ENCODE measurements around the gene GPSM1. TPM values are rescaled to one million over a fixed set of nuclear protein-coding genes. Genes with fewer than 3 reads are reported as not detected.

Gene GPSM1
- total and polyA plus RNA-seq, 2 donors (not counting 1 experiment from before 2014, with no cell fraction given), result 2.4 to 6.3 TPM

- ChIA-PET CTCF (no interaction called here), POLR2A (interaction anchor here (0.7 kb wide), 1 partner anchor 549 kb away, joined by 3 read pairs; no protein-coding TSS in a partner anchor)
- DNase-seq, result no peak
- no peaks in the 10 kb centered on the region for H4K20me1 ChIP-seq (ENCODE audit: control insufficient read depth, insufficient read depth, low read length, poor library complexity, severe bottlenecking)
- WGBS (ENCODE audit: insufficient coverage), result 80% methylated on average over 6 of the region's 11 CpGs
- no peaks in the 10 kb centered on the region for H3K27me3 Mint-ChIP-seq
- H2AFZ ChIP-seq (ENCODE audit: insufficient read depth, low read depth, low read length, poor library complexity, severe bottlenecking), result no peak overlapping the region
- peaks cover 0 to 46% of the 10 kb centered on the region in 2 experiments for H3K36me3 ChIP-seq (replicated peaks in 1 of 2; ENCODE audit: control extremely low read depth in 1 of 2, control insufficient read depth in 1 of 2, extremely low read depth in 1 of 2, insufficient read depth in 2 of 2, low read length in 1 of 2)
- no peak for TF ChIP-seq EZH2 (IDR thresholded peaks at IDR 0.05; ENCODE audit: borderline replicate concordance, insufficient read depth, low read depth, low read length, poor library complexity, severe bottlenecking)
- TF ChIP-seq CTCF (IDR thresholded peaks at IDR 0.05), result no peak
- no peaks in the 10 kb centered on the region for H3K4me1 ChIP-seq (ENCODE audit: control insufficient read depth in 2 of 2, insufficient read depth in 2 of 2, low read length in 2 of 2)
- H3K9me3 ChIP-seq (ENCODE audit: control extremely low read depth in 1 of 3, control insufficient read depth in 2 of 3, insufficient read depth in 1 of 3, low read length in 2 of 3), result no peaks in the 10 kb centered on the region
- intact Hi-C loops (cut with micrococcal nuclease), result no loop called here
- no peak overlapping the region for H3K4me3 ChIP-seq (ENCODE audit: control extremely low read depth in 1 of 5, extremely low read depth in 1 of 5, insufficient read depth in 1 of 5, low read depth in 2 of 5, low read length in 4 of 5)
- H3K4me1 Mint-ChIP-seq, result no peaks in the 10 kb centered on the region
- H3K27ac ChIP-seq (ENCODE audit: low read length in 2 of 2), result no peak overlapping the region
- no peaks in the 10 kb centered on the region for H3K79me2 ChIP-seq (ENCODE audit: control insufficient read depth, insufficient read depth, low read length)
- H3K9me3 Mint-ChIP-seq (ENCODE audit: insufficient read depth), result no peaks in the 10 kb centered on the region
- no peaks in the 10 kb centered on the region for H3K27me3 ChIP-seq (replicated peaks in 1 of 4; ENCODE audit: control extremely low read depth in 1 of 4, control insufficient read depth in 3 of 4, insufficient read depth in 4 of 4, low read length in 3 of 4)
- H3K9ac ChIP-seq (ENCODE audit: low read length), result no peak overlapping the region
- H3K27ac Mint-ChIP-seq, result no peak overlapping the region
- ATAC-seq (ENCODE audit: low read depth), result no peak
- H3K4me2 ChIP-seq (replicated peaks; ENCODE audit: low read depth, low read length, poor library complexity, severe bottlenecking), result no peak overlapping the region
- no peak overlapping the region for H3K4me3 Mint-ChIP-seq
These were observed 57.7 kb downstream of the GPSM1 start for GRCh38 chr9:136385015-136385414.

- no peak overlapping the region for H3K4me3 Mint-ChIP-seq
- H3K36me3 ChIP-seq (replicated peaks in 1 of 2; ENCODE audit: control extremely low read depth in 1 of 2, control insufficient read depth in 1 of 2, extremely low read depth in 1 of 2, insufficient read depth in 2 of 2, low read length in 1 of 2), result peaks cover 0 to 44% of the 10 kb centered on the region in 2 experiments
These were observed 58.7 kb downstream of the GPSM1 start for GRCh38 chr9:136386018-136386417.

More at GRCh38 chr9:136386018-136386417, 58.7 kb downstream of the GPSM1 start:
- H2AFZ ChIP-seq (ENCODE audit: insufficient read depth, low read depth, low read length, poor library complexity, severe bottlenecking), result no peak overlapping the region
- H3K4me2 ChIP-seq (replicated peaks; ENCODE audit: low read depth, low read length, poor library complexity, severe bottlenecking), result no peak overlapping the region
- intact Hi-C loops (cut with micrococcal nuclease), result no loop called here
- ChIA-PET POLR2A (no interaction called here), CTCF (no interaction called here)
- ATAC-seq (ENCODE audit: low read depth), result no peak
- TF ChIP-seq EZH2 (IDR thresholded peaks at IDR 0.05; ENCODE audit: borderline replicate concordance, insufficient read depth, low read depth, low read length, poor library complexity, severe bottlenecking), result no peak
- no peak for TF ChIP-seq CTCF (IDR thresholded peaks at IDR 0.05)
- no peak for DNase-seq
- Mint-ChIP-seq H3K27ac (no peak overlapping the region), H3K9me3 (ENCODE audit: insufficient read depth) (no peaks in the 10 kb centered on the region), H3K27me3 (no peaks in the 10 kb centered on the region), H3K4me1 (no peaks in the 10 kb centered on the region)
- no peaks in the 10 kb centered on the region for H4K20me1 ChIP-seq (ENCODE audit: control insufficient read depth, insufficient read depth, low read length, poor library complexity, severe bottlenecking)
- H3K27ac ChIP-seq (ENCODE audit: low read length in 2 of 2), result no peak overlapping the region
- H3K9ac ChIP-seq (ENCODE audit: low read length), result no peak overlapping the region
- no peaks in the 10 kb centered on the region for H3K79me2 ChIP-seq (ENCODE audit: control insufficient read depth, insufficient read depth, low read length)
- H3K9me3 ChIP-seq (ENCODE audit: control extremely low read depth in 1 of 3, control insufficient read depth in 2 of 3, insufficient read depth in 1 of 3, low read length in 2 of 3), result no peaks in the 10 kb centered on the region
- H3K4me1 ChIP-seq (ENCODE audit: control insufficient read depth in 2 of 2, insufficient read depth in 2 of 2, low read length in 2 of 2), result no peaks in the 10 kb centered on the region
- no peaks in the 10 kb centered on the region for H3K27me3 ChIP-seq (replicated peaks in 1 of 4; ENCODE audit: control extremely low read depth in 1 of 4, control insufficient read depth in 3 of 4, insufficient read depth in 4 of 4, low read length in 3 of 4)
- H3K4me3 ChIP-seq (ENCODE audit: control extremely low read depth in 1 of 5, extremely low read depth in 1 of 5, insufficient read depth in 1 of 5, low read depth in 2 of 5, low read length in 4 of 5), result no peak overlapping the region
- WGBS (ENCODE audit: insufficient coverage), result 89% methylated on average over 8 of the region's 13 CpGs

Measured in B cell (primary cell).